ENCODE results near the gene AMPH. TPM values are rescaled to one million over a fixed set of nuclear protein-coding genes. Genes with fewer than 3 reads are reported as not detected.

Gene AMPH
- total RNA-seq, 4 donors from 2014 or later, result 5.0 to 11.8 (median 7.8) TPM

DNA sequence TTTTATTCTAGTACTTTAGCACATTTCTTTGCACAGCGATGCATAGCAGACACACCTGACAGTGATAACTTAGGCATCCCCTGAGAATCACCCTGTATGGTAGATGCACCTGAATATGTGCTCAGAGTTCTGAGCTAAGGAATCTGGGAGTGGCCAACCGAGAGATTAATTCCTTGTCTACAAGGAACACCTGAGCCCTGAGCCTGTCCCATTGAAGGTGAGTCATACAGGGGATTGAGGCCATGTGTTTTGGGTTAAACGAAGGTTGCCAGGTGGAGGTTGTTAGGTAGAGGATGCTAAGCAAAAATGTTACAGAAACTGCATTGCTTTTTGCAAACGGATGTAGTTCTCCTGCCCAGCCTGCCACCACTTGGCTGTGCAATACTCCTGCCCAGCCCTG, 128.9 kb downstream of the AMPH start:
- Histone ChIP-seq H3K36me3 (no peaks in the 10 kb centered on the region), H3K27me3 (no peaks in the 10 kb centered on the region), H3K4me3 (no peak overlapping the region), H3K27ac (replicated peaks in 1 of 4) (no peak overlapping the region), H3K4me1 (no peaks in the 10 kb centered on the region), H3K9me3 (no peaks in the 10 kb centered on the region)
- TF ChIP-seq POLR2A (IDR thresholded peaks at IDR 0.05; ENCODE audit: low read depth), result no peak
- TF ChIP-seq EP300 (IDR thresholded peaks at IDR 0.05), result no peak
- TF ChIP-seq CTCF (IDR thresholded peaks at IDR 0.05), result no peak
- no peak for TF ChIP-seq POLR2AphosphoS5 (IDR thresholded peaks at IDR 0.05)
- no peak for DNase-seq (ENCODE audit: extremely low spot score)
- WGBS, result 98% methylated on average over 4 of the region's 4 CpGs
- intact Hi-C loops (cut with DNase I), result no loop called here

- Histone ChIP-seq H3K4me1 (no peaks in the 10 kb centered on the region), H3K36me3 (no peaks in the 10 kb centered on the region), H3K4me3 (no peak overlapping the region), H3K9me3 (no peaks in the 10 kb centered on the region), H3K27ac (replicated peaks in 1 of 4) (no peak overlapping the region), H3K27me3 (no peaks in the 10 kb centered on the region)
- TF ChIP-seq EP300 (IDR thresholded peaks at IDR 0.05) (no peak), CTCF (IDR thresholded peaks at IDR 0.05) (no peak), POLR2A (IDR thresholded peaks at IDR 0.05; ENCODE audit: low read depth) (no peak), POLR2AphosphoS5 (IDR thresholded peaks at IDR 0.05) (no peak)
- DNase-seq (ENCODE audit: extremely low spot score), result no peak
- WGBS, result 84% methylated on average over 2 of the region's 2 CpGs
- intact Hi-C loops (cut with DNase I), result no loop called here
Measured at GRCh38 chr7:38492010-38492409, 139.2 kb downstream of the AMPH start.

DNA sequence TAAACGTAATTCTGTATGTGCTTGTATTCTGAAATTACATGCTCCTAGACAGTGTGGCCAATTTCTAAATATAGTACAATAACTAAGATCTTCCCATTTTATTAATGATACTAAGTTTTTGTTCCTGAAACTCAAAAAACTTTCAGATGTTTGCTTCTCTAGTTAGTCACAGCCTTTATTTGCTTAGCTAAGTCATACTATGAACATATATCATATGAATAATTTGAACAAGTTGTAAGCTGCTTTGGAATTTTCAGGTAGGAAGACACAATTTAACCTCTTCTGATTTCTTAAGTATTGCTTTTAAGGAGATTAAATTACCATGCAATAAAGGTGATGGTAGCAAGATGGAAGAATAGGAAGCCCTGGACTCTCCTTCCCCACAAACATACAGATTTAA, 148.7 kb downstream of the AMPH start:
- no peaks in the 10 kb centered on the region for H3K27me3 ChIP-seq
- H3K4me3 ChIP-seq, result no peak overlapping the region
- no peaks in the 10 kb centered on the region for H3K4me1 ChIP-seq
- no peak for TF ChIP-seq EP300 (IDR thresholded peaks at IDR 0.05)
- H3K36me3 ChIP-seq, result no peaks in the 10 kb centered on the region
- intact Hi-C loops (cut with DNase I), result no loop called here
- WGBS, result 69% methylated on average over 1 of the region's 1 CpG
- DNase-seq (ENCODE audit: extremely low spot score), result no peak
- H3K27ac ChIP-seq (replicated peaks in 1 of 4), result no peak overlapping the region
- H3K9me3 ChIP-seq, result peaks cover 0 to 14% (median 6%) of the 10 kb centered on the region in 4 donors

GRCh38 chr7:38481401-38481800, 149.8 kb downstream of the AMPH start:
- intact Hi-C loops (cut with DNase I), result no loop called here
- 40% methylated on average over 2 of the region's 2 CpGs for WGBS
- no peaks in the 10 kb centered on the region for H3K4me1 ChIP-seq
- H3K27me3 ChIP-seq, result no peaks in the 10 kb centered on the region
- no peaks in the 10 kb centered on the region for H3K36me3 ChIP-seq
- TF ChIP-seq CTCF (IDR thresholded peaks at IDR 0.05) (no peak), POLR2A (IDR thresholded peaks at IDR 0.05; ENCODE audit: low read depth) (no peak), POLR2AphosphoS5 (IDR thresholded peaks at IDR 0.05) (no peak), EP300 (IDR thresholded peaks at IDR 0.05) (no peak)
- H3K27ac ChIP-seq (replicated peaks in 1 of 4), result no peak overlapping the region
- H3K9me3 ChIP-seq, result peaks cover 0 to 14% (median 6%) of the 10 kb centered on the region in 4 donors
- no peak overlapping the region for H3K4me3 ChIP-seq
- no peak for DNase-seq (ENCODE audit: extremely low spot score)

GRCh38 chr7:38478404-38478803, 152.8 kb downstream of the AMPH start:
- no peaks in the 10 kb centered on the region for H3K4me1 ChIP-seq
- H3K9me3 ChIP-seq, result peaks cover 0 to 6% (median 4%) of the 10 kb centered on the region in 4 donors
- DNase-seq (ENCODE audit: extremely low spot score), result no peak
- intact Hi-C loops (cut with DNase I), result no loop called here
- no peak overlapping the region for H3K4me3 ChIP-seq
- no peaks in the 10 kb centered on the region for H3K27me3 ChIP-seq
- TF ChIP-seq CTCF (IDR thresholded peaks at IDR 0.05) (no peak), EP300 (IDR thresholded peaks at IDR 0.05) (no peak), POLR2AphosphoS5 (IDR thresholded peaks at IDR 0.05) (no peak), POLR2A (IDR thresholded peaks at IDR 0.05; ENCODE audit: low read depth) (no peak)
- WGBS, result 47% methylated on average over 3 of the region's 3 CpGs
- H3K36me3 ChIP-seq, result peaks cover 0 to 5% (median 0%) of the 10 kb centered on the region in 4 donors
- H3K27ac ChIP-seq (replicated peaks in 1 of 4), result no peak overlapping the region

Data from esophagus muscularis mucosa (tissue), 4 donors.